ENCODE results near the gene CFAP410.

GRCh38 chr21:44296103-44296519 lies 43.1 kb downstream of the CFAP410 start:
- TF ChIP-seq, protein P1, sequence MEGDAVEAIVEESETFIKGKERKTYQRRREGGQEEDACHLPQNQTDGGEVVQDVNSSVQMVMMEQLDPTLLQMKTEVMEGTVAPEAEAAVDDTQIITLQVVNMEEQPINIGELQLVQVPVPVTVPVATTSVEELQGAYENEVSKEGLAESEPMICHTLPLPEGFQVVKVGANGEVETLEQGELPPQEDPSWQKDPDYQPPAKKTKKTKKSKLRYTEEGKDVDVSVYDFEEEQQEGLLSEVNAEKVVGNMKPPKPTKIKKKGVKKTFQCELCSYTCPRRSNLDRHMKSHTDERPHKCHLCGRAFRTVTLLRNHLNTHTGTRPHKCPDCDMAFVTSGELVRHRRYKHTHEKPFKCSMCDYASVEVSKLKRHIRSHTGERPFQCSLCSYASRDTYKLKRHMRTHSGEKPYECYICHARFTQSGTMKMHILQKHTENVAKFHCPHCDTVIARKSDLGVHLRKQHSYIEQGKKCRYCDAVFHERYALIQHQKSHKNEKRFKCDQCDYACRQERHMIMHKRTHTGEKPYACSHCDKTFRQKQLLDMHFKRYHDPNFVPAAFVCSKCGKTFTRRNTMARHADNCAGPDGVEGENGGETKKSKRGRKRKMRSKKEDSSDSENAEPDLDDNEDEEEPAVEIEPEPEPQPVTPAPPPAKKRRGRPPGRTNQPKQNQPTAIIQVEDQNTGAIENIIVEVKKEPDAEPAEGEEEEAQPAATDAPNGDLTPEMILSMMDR (IDR thresholded peaks at IDR 0.05; ENCODE audit: low read length) = no peak
- TF ChIP-seq EZH2 (optimal IDR thresholded peaks at IDR 0.05; ENCODE audit: low read depth, low read length) = no peak
- no peak for TF ChIP-seq EZH2phosphoT487 (IDR thresholded peaks at IDR 0.05; ENCODE audit: low read length)

Data from MM.1S (cell line).